DND-41 (cell line): ENCODE results near the gene CDK3.

Source experiments
- CTCF ChIP-seq: IDR thresholded peaks from 2 replicates; pipeline ENCODE4 v1.5.1; 2012; ENCODE audit warnings: borderline replicate concordance, low read length, moderate library complexity, mild to moderate bottlenecking; ENCODE audit not compliant: poor library complexity, severe bottlenecking; ENCODE audit errors: extremely low read depth
- EZH2 ChIP-seq: IDR thresholded peaks from 3 replicates; pipeline ENCODE4 v1.6.1; 2012; ENCODE audit warnings: borderline replicate concordance, low read depth, mild to moderate bottlenecking, moderate library complexity, low read length, inconsistent platforms; ENCODE audit not compliant: severe bottlenecking

GRCh38 chr17:75959839-75960511, 40.7 kb upstream of the CDK3 start:
- TF ChIP-seq CTCF (no peak), EZH2 (no peak)
